Natural killer cell (primary cell): ENCODE data around the gene UNC5B. TPM values are rescaled to one million over a fixed set of nuclear protein-coding genes. Genes with fewer than 3 reads are reported as not detected.

Source experiments
- ATAC-seq, 3 donors: fragments of 150-1000 bp in 2 of 3; fragments of 200-7000 bp in 1 of 3; cut with Tn5 transposase; 1 replicate in 1 of 3; 2 replicates in 2 of 3; pipeline ENCODE4 v1.10.0; 2021; ENCODE audit warnings: mild to moderate bottlenecking in 2 of 3, moderate library complexity in 2 of 3
- DNase-seq, 2 donors: peaks; one replicate each; pipeline versions ENCODE4 v3.0.0 to v3.0.0-alpha.2; 2013 to 2021; ENCODE audit warnings: mixed read lengths in 1 of 2
- H3K27ac ChIP-seq: one replicate; pipeline ENCODE4 v1.5.1; 2013; ENCODE audit warnings: mild to moderate bottlenecking, low read length
- H3K27me3 ChIP-seq: one replicate; pipeline ENCODE4 v1.6.1; 2013; ENCODE audit warnings: low read length; ENCODE audit not compliant: control insufficient read depth, insufficient read depth
- H3K36me3 ChIP-seq: one replicate; pipeline ENCODE4 v1.6.1; 2013; ENCODE audit warnings: low read length; ENCODE audit not compliant: control insufficient read depth, insufficient read depth
- H3K4me1 ChIP-seq: one replicate; pipeline ENCODE4 v1.6.1; 2013; ENCODE audit warnings: low read length; ENCODE audit not compliant: control insufficient read depth, insufficient read depth
- H3K4me3 ChIP-seq: one replicate; pipeline ENCODE4 v1.5.1; 2013; ENCODE audit warnings: low read length
- H3K9me3 ChIP-seq: one replicate; pipeline ENCODE4 v1.6.1; 2013; ENCODE audit warnings: low read length; ENCODE audit not compliant: control insufficient read depth, insufficient read depth
- H3K27ac Mint-ChIP-seq, 2 donors: one replicate each; pipeline ENCODE4 v1.8.0; 2022; ENCODE audit warnings: mild to moderate bottlenecking in 2 of 2, mixed read lengths in 2 of 2, moderate library complexity in 1 of 2
- H3K27me3 Mint-ChIP-seq, 2 donors: one replicate each; pipeline ENCODE4 v1.8.0; 2022; ENCODE audit warnings: low read depth in 2 of 2, mixed read lengths in 2 of 2
- H3K36me3 Mint-ChIP-seq: one replicate; pipeline ENCODE4 v1.8.0; 2022; ENCODE audit warnings: mixed read lengths
- H3K4me1 Mint-ChIP-seq, 2 donors: one replicate each; pipeline ENCODE4 v1.8.0; 2022; ENCODE audit warnings: mixed read lengths in 2 of 2
- H3K4me3 Mint-ChIP-seq: one replicate; pipeline ENCODE4 v1.8.0; 2022; ENCODE audit warnings: mild to moderate bottlenecking, moderate library complexity, mixed read lengths
- H3K9me3 Mint-ChIP-seq, 2 donors: one replicate each; pipeline ENCODE4 v1.8.0; 2022; ENCODE audit warnings: mixed read lengths in 2 of 2
- CTCF ChIP-seq: fragments of 200-600 bp; IDR thresholded peaks from one replicate; pipeline ENCODE4 v1.8.0; 2022; ENCODE audit warnings: antibody characterized with exemption
- WGBS: methylation state at CpG from one replicate; pipeline ENCODE4 v1.1.7; 2013; ENCODE audit warnings: missing lambda C conversion rate; ENCODE audit not compliant: insufficient coverage; 5-methylcytosine and 5-hydroxymethylcytosine counted together
- intact Hi-C: fragments of 100-400 bp; cut with micrococcal nuclease; formaldehyde crosslinking; loops from one replicate; pipeline ENCODE4 v1.14.2; 2022
- total RNA-seq, 4 donors: library from RNA; stranded (reverse); fragments of 120-200 nt in 1 of 4; gene quantifications; one replicate each; pipeline versions ENCODE4 v1.2.3 to v1.2.4, GENCODE V29; 2013 to 2022

The UNC5B gene
- total RNA-seq, 3 donors from 2014 or later (not counting 1 experiment from before 2014, with no cell fraction given): 0.09 to 0.65 (median 0.09) TPM

GRCh38 chr10:71319042-71319799 lies 106.9 kb downstream of the UNC5B start, which contains the start of gene SLC29A3:
TSS of gene SLC29A3 (plus strand) at chr10:71319259. CDS start at chr10:71319310, 51 bp downstream.
- peak within 1 kb of the TSS; percentile 34 to 91 for H3K27ac Mint-ChIP-seq

GRCh38 chr10:71319800-71320392 lies 107.5 kb downstream of the UNC5B start:
- Histone ChIP-seq H3K27ac (no peak overlapping the region), H3K9me3 (no peaks in the 10 kb centered on the region), H3K36me3 (peaks cover 17% of the 10 kb centered on the region), H3K27me3 (no peaks in the 10 kb centered on the region), H3K4me1 (peaks cover 21% of the 10 kb centered on the region), H3K4me3 (peak overlapping the region; percentile 82)
- DNase-seq (no peak), ATAC-seq (no peak)
- Mint-ChIP-seq H3K27ac (peak overlapping the region; percentile 34 to 91), H3K4me3 (peak overlapping the region; percentile 92), H3K4me1 (peaks cover 25 to 34% of the 10 kb centered on the region in 2 donors), H3K27me3 (peaks cover 0 to 6% of the 10 kb centered on the region in 2 donors), H3K36me3 (peaks cover 15% of the 10 kb centered on the region), H3K9me3 (no peaks in the 10 kb centered on the region)
- WGBS: 32% methylated on average over 7 of the region's 8 CpGs
- TF ChIP-seq CTCF: no peak
- intact Hi-C loops: loop anchor here (1.0 to 5.0 kb wide), 3 partner anchors 57 to 387 kb away; no protein-coding TSS in a partner anchor

More at GRCh38 chr10:71319042-71319799, 106.9 kb downstream of the UNC5B start, which contains the start of gene SLC29A3:
- Mint-ChIP-seq H3K4me3 (peak within 1 kb of the TSS; percentile 92), H3K27me3 (peaks cover 0 to 6% of the 10 kb centered on the region in 2 donors), H3K9me3 (no peaks in the 10 kb centered on the region), H3K4me1 (peaks cover 19 to 34% of the 10 kb centered on the region in 2 donors), H3K36me3 (peaks cover 9% of the 10 kb centered on the region)
- Histone ChIP-seq H3K4me1 (peaks cover 25% of the 10 kb centered on the region), H3K27me3 (no peaks in the 10 kb centered on the region), H3K27ac (peak within 1 kb of the TSS; percentile 58), H3K36me3 (peaks cover 12% of the 10 kb centered on the region), H3K4me3 (peak within 1 kb of the TSS; percentile 82), H3K9me3 (no peaks in the 10 kb centered on the region)
- under 1% methylated on average over 62 of the region's 62 CpGs for WGBS
- peak; percentile 32 for TF ChIP-seq CTCF
- DNase-seq: peak; percentile 73 to 91
- intact Hi-C loops: loop anchor here (1.0 to 5.0 kb wide), 3 partner anchors 58 to 388 kb away; no protein-coding TSS in a partner anchor
- ATAC-seq: peak; percentile 89 to 94 (median 90)

GRCh38 chr10:71320592-71320991 lies 108.2 kb downstream of the UNC5B start:
- intact Hi-C loops: no loop called here
- H3K4me3 Mint-ChIP-seq: peak overlapping the region; percentile 92
- TF ChIP-seq CTCF: no peak
- peaks cover 0 to 6% of the 10 kb centered on the region in 2 donors for H3K27me3 Mint-ChIP-seq
- Histone ChIP-seq H3K27me3 (no peaks in the 10 kb centered on the region), H3K36me3 (peaks cover 21% of the 10 kb centered on the region), H3K9me3 (no peaks in the 10 kb centered on the region), H3K27ac (no peak overlapping the region), H3K4me3 (no peak overlapping the region), H3K4me1 (peaks cover 21% of the 10 kb centered on the region)
- H3K4me1 Mint-ChIP-seq: peaks cover 25 to 34% of the 10 kb centered on the region in 2 donors
- ATAC-seq: no peak
- DNase-seq: no peak
- H3K36me3 Mint-ChIP-seq: peaks cover 15% of the 10 kb centered on the region
- no peak overlapping the region for H3K27ac Mint-ChIP-seq
- H3K9me3 Mint-ChIP-seq: no peaks in the 10 kb centered on the region
- WGBS: 96% methylated on average over 5 of the region's 5 CpGs
